Astrocyte of the spinal cord (primary cell): ENCODE results near the gene IGSF9B.

ENCODE experiments used
- DNase-seq: peaks from one replicate; pipeline ENCODE4 v3.0.0; 2011; ENCODE audit warnings: low read depth, low spot score
- H3K4me3 ChIP-seq: 2 replicates; pipeline ENCODE4 v1.5.1; 2011; ENCODE audit warnings: low read depth, mild to moderate bottlenecking, low read length, moderate library complexity
- CTCF ChIP-seq: IDR thresholded peaks from 2 replicates; pipeline ENCODE4 v1.5.1; 2012; ENCODE audit warnings: low read depth, mild to moderate bottlenecking, low read length, inconsistent platforms
- in situ Hi-C: cut with HindIII; loops from 2 replicates; pipeline ENCODE4 v1.10.0; 2017; ENCODE audit warnings: low sequenced_read_pairs

IGSF9B gene

GRCh38 chr11:133977067-133977677, 20.4 kb upstream of the IGSF9B start:
- in situ Hi-C loops: no loop called here
- TF ChIP-seq CTCF: no peak
- peak; percentile 5 for DNase-seq
- no peak overlapping the region for H3K4me3 ChIP-seq

- DNase-seq: no peak
- in situ Hi-C loops: no loop called here
- TF ChIP-seq CTCF: no peak
- H3K4me3 ChIP-seq: no peak overlapping the region
These were observed 18.7 kb upstream of the IGSF9B start for GRCh38 chr11:133975488-133975849.

DNA sequence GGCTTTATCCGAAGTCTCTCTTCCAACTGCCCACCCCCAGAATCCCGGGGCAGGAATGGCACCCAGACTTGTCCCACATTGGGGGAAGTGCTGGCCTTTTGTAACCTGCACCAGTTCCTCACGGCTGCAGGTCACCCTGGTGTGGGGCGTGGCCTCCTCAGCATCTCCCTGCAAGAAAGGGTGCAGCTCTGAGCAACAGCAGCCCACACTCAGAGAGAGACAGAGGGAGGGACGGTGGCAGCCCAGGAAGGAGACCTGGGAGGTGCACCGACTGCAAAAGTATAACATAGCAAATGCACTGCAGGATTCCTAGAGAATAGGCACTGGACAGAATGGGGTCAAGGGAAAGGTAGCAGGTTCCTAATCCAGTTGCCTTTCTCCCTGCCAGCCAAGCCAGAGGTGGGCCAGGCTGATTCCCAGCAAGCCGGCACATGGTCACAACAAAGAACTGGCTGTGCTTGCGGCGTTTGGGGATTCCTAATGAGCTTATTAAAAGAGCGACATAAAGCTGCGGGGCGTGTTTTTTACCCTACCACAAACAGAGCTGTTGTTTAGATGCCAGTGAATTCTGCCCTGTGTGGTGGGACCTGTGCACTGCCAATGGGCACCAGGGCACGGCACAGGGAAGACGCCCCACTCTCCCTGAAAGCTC, 18.2 kb upstream of the IGSF9B start:
- in situ Hi-C loops: no loop called here
- TF ChIP-seq CTCF: no peak
- no peak for DNase-seq
- no peak overlapping the region for H3K4me3 ChIP-seq

- in situ Hi-C loops: no loop called here
- H3K4me3 ChIP-seq: no peak overlapping the region
- DNase-seq: no peak
- TF ChIP-seq CTCF: no peak
These were observed 15.1 kb upstream of the IGSF9B start for GRCh38 chr11:133971881-133972280.

GRCh38 chr11:133969112-133969511, 12.3 kb upstream of the IGSF9B start:
- no peak for DNase-seq
- no peak overlapping the region for H3K4me3 ChIP-seq
- in situ Hi-C loops: no loop called here
- TF ChIP-seq CTCF: no peak

DNA sequence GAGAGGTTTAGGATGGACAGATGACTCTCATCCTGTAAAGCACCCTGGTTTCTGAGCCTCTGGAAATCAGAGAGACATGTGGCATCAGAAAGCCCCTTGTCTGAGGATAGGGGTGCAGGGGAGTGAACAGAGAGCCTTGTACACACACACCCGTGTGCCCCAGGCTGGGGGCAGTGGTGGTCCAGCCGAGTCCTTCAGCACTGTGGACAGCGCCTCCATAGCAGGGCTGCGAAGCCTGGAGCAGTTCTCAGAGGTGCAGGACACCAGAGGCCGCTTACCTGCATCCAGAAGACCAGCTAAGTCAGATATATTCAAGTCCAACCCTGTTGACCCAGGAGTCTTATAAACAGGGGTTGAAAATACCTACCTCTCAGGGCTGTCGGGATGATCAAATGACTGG, 11.5 kb upstream of the IGSF9B start:
- no peak overlapping the region for H3K4me3 ChIP-seq
- TF ChIP-seq CTCF: no peak
- no peak for DNase-seq
- in situ Hi-C loops: no loop called here
